Measurements from ENCODE around the gene ACCS. TPM values are rescaled to one million over a fixed set of nuclear protein-coding genes. Genes with fewer than 3 reads are reported as not detected.

ACCS gene
- total and polyA plus RNA-seq, 2 of the 4 experiments (the other 2 are of a cell fraction): 1.8 to 7.3 TPM

- ChIA-PET CTCF (no interaction called here), POLR2A (ENCODE audit: unreplicated experiment) (no interaction called here)
- Histone ChIP-seq H4K5ac (ENCODE audit: low read depth, low read length) (no peak overlapping the region), H2BK15ac (ENCODE audit: low read depth, low read length) (no peak overlapping the region), H3K27me3 (ENCODE audit: control insufficient read depth, insufficient read depth, low read length) (no peaks in the 10 kb centered on the region), H3K56ac (ENCODE audit: extremely low read depth, insufficient read depth, low read length) (no peak overlapping the region), H3K36me3 (ENCODE audit: control insufficient read depth, insufficient read depth, low read length) (no peaks in the 10 kb centered on the region), H3K79me1 (ENCODE audit: low read depth in 1 of 2, low read length in 2 of 2) (no peaks in the 10 kb centered on the region), H3K4me2 (ENCODE audit: low read depth, low read length) (no peak overlapping the region), H2AK5ac (ENCODE audit: low read depth, low read length) (no peak overlapping the region), H3K4me1 (ENCODE audit: control insufficient read depth, insufficient read depth, low read length) (peaks cover 6% of the 10 kb centered on the region), H3K23ac (ENCODE audit: low read depth, low read length) (no peak overlapping the region), H2BK20ac (ENCODE audit: low read depth, low read length) (no peak overlapping the region), H2BK5ac (ENCODE audit: low read depth, low read length, poor library complexity, severe bottlenecking) (no peak overlapping the region), H3K9me1 (ENCODE audit: insufficient read depth, low read length) (no peaks in the 10 kb centered on the region), H3K4me3 (ENCODE audit: insufficient read depth, low read depth, low read length) (no peak overlapping the region), H3K9ac (ENCODE audit: low read depth, low read length) (no peak overlapping the region), H3K4ac (ENCODE audit: low read depth, low read length) (no peak overlapping the region), H4K91ac (ENCODE audit: insufficient read depth, low read depth, low read length) (no peak overlapping the region), H2AFZ (replicated peaks; ENCODE audit: low read length, poor library complexity) (no peak overlapping the region), H2AK9ac (replicated peaks; ENCODE audit: low read depth, low read length, poor library complexity) (no peak overlapping the region), H3K27ac (ENCODE audit: insufficient read depth, low read length) (no peak overlapping the region), H3K14ac (replicated peaks; ENCODE audit: low read depth, low read length) (no peak overlapping the region), H3K9me3 (ENCODE audit: control insufficient read depth, insufficient read depth, low read length) (no peaks in the 10 kb centered on the region), H3K18ac (ENCODE audit: low read depth, low read length) (no peak overlapping the region), H4K8ac (ENCODE audit: low read depth in 2 of 2, low read length in 2 of 2) (no peak overlapping the region), H2BK120ac (ENCODE audit: low read depth, low read length) (no peak overlapping the region), H4K20me1 (ENCODE audit: insufficient read depth, low read length) (no peaks in the 10 kb centered on the region)
- intact Hi-C loops (cut with micrococcal nuclease) (no loop called here), in situ Hi-C loops (cut with MboI; ENCODE audit: low sequenced_read_pairs) (no loop called here), dilution Hi-C loops (cut with HindIII; ENCODE audit: low sequenced_read_pairs, unreplicated experiment) (no loop called here)
- no TSS peak for BruUV-seq (replicated peaks)
- TF ChIP-seq BHLHE40 (IDR thresholded peaks at IDR 0.05; ENCODE audit: low read depth, low read length) (no peak), RFX5 (IDR thresholded peaks at IDR 0.05; ENCODE audit: low read depth, low read length) (no peak), RCOR1 (IDR thresholded peaks at IDR 0.05; ENCODE audit: insufficient replicate concordance, low read length) (no peak), CHD1 (IDR thresholded peaks at IDR 0.05; ENCODE audit: low read depth, low read length) (no peak), RAD21 (IDR thresholded peaks at IDR 0.05; ENCODE audit: low read length) (no peak), POLR2A (IDR thresholded peaks at IDR 0.05; ENCODE audit: low read depth, low read length) (no peak), MAFK (IDR thresholded peaks at IDR 0.05; ENCODE audit: low read depth, low read length) (no peak), CEBPB (IDR thresholded peaks at IDR 0.05; ENCODE audit: low read depth, low read length) (no peak), SMC3 (IDR thresholded peaks at IDR 0.05; ENCODE audit: low read depth, low read length) (no peak), MAZ (IDR thresholded peaks at IDR 0.05; ENCODE audit: borderline replicate concordance, low read depth, low read length) (no peak), NFE2L2 (IDR thresholded peaks at IDR 0.05; ENCODE audit: low read depth, low read length) (no peak)
- TF ChIP-seq, protein P1, sequence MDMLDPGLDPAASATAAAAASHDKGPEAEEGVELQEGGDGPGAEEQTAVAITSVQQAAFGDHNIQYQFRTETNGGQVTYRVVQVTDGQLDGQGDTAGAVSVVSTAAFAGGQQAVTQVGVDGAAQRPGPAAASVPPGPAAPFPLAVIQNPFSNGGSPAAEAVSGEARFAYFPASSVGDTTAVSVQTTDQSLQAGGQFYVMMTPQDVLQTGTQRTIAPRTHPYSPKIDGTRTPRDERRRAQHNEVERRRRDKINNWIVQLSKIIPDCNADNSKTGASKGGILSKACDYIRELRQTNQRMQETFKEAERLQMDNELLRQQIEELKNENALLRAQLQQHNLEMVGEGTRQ (IDR thresholded peaks at IDR 0.05; ENCODE audit: low read depth, low read length): no peak
- DNase-seq (no peak), ATAC-seq (ENCODE audit: low read depth) (no peak)
- whole genome bisulfite sequencing, 2 experiments (ENCODE audit: extremely low coverage in 2 of 2, insufficient read length in 1 of 2): no CpG with 5 or more reads among the region's 3 CpGs
Observed at GRCh38 chr11:44017443-44018126, 48.5 kb upstream of the ACCS start.

All from IMR-90 (cell line).